ENCODE results near the gene PRXL2C.
"Not testable (repeated sequence)": the region's sequence is repeated elsewhere in the genome, so short reads cannot be mapped to it uniquely, and the experiment has no call there.

Gene PRXL2C

DNA sequence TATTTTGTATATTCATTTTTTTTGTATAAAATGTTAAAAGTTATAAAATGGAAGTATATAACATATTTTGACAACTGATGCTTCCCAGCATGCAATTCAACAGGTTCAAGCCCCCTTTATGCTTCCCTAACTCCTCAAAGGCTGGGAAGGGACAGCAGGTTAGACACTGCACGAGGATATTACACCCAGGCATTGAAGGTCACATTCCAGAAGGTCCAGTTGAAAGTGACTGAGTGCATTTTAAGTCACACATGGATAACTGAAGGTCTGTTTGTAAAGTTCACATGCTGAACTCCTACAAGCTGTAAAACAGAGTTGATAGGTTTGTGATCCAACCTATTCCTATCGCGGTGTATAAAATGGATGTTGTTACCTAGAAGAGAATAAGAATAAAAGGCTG, 13.6 kb downstream of the PRXL2C start:
- Histone ChIP-seq H3K27ac (ENCODE audit: low read length) (no peak overlapping the region), H3K4me3 (ENCODE audit: low read length) (no peak overlapping the region)

DNA sequence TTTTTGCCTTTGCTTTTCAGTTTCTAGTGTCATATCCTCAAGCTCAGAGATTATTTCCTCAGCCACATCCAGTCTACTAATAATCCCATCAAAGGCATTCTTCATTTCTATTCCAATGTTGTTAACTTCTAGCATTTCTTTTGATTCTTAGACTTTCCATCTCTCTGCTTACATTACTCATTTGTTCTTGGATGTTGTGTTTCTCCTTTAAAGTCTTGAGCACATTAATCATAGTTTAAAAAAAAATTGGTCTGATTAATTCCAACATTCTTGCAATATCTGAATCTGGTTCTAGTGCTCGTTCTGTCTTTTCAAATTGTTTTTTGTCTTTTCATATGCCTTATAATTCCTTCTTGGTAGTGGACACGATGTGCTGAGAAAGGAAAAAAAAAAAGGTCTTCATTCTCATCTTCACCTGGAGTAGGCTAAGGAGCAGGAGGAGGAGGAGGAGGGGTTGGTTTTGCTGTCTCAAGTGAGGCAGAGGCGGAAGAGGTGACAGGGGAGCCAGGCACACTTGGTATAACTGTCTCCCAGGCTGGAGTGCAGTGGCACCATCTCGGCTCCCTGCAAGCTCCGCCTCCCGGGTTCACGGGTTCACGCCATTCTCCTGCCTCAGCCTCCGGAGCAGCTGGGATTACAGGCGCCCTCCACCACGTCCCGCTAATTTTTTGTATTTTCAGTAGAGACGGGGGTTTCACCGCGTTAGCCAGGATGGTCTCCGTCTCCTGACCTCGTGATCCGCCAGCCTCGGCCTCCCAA, 16.3 kb downstream of the PRXL2C start:
- Histone ChIP-seq H3K9ac (ENCODE audit: low read length) (no peak overlapping the region), H3K9me3 (ENCODE audit: insufficient read depth, low read length) (no peaks in the 10 kb centered on the region), H3K4me2 (ENCODE audit: low read length) (no peak overlapping the region), H3K27ac (ENCODE audit: low read length) (no peak overlapping the region), H3K4me3 (ENCODE audit: low read length) (no peak overlapping the region), H3K36me3 (replicated peaks; ENCODE audit: low read depth, low read length) (no peaks in the 10 kb centered on the region), H3K27me3 (ENCODE audit: low read depth, low read length) (no peaks in the 10 kb centered on the region), H3K4me1 (ENCODE audit: low read length) (no peaks in the 10 kb centered on the region), H4K20me1 (ENCODE audit: insufficient read depth, low read length) (no peaks in the 10 kb centered on the region), H3K79me2 (ENCODE audit: low read length) (no peaks in the 10 kb centered on the region), H2AFZ (ENCODE audit: low read depth, low read length) (no peak overlapping the region)
- TF ChIP-seq, protein P1, sequence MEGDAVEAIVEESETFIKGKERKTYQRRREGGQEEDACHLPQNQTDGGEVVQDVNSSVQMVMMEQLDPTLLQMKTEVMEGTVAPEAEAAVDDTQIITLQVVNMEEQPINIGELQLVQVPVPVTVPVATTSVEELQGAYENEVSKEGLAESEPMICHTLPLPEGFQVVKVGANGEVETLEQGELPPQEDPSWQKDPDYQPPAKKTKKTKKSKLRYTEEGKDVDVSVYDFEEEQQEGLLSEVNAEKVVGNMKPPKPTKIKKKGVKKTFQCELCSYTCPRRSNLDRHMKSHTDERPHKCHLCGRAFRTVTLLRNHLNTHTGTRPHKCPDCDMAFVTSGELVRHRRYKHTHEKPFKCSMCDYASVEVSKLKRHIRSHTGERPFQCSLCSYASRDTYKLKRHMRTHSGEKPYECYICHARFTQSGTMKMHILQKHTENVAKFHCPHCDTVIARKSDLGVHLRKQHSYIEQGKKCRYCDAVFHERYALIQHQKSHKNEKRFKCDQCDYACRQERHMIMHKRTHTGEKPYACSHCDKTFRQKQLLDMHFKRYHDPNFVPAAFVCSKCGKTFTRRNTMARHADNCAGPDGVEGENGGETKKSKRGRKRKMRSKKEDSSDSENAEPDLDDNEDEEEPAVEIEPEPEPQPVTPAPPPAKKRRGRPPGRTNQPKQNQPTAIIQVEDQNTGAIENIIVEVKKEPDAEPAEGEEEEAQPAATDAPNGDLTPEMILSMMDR (IDR thresholded peaks at IDR 0.05; ENCODE audit: low read depth, low read length), result no peak
- no peak for TF ChIP-seq EZH2phosphoT487 (IDR thresholded peaks at IDR 0.05; ENCODE audit: low read depth)

More for the DNA sequence above, 13.6 kb downstream of the PRXL2C start:
- Histone ChIP-seq H3K4me2 (ENCODE audit: low read length) (no peak overlapping the region), H3K4me1 (ENCODE audit: low read length) (peaks cover 4% of the 10 kb centered on the region), H4K20me1 (ENCODE audit: insufficient read depth, low read length) (no peaks in the 10 kb centered on the region), H3K79me2 (ENCODE audit: low read length) (no peaks in the 10 kb centered on the region), H2AFZ (ENCODE audit: low read depth, low read length) (no peak overlapping the region), H3K9ac (ENCODE audit: low read length) (no peak overlapping the region), H3K36me3 (replicated peaks; ENCODE audit: low read depth, low read length) (no peaks in the 10 kb centered on the region), H3K9me3 (ENCODE audit: insufficient read depth, low read length) (no peaks in the 10 kb centered on the region), H3K27me3 (ENCODE audit: low read depth, low read length) (no peaks in the 10 kb centered on the region)
- no peak for TF ChIP-seq EZH2phosphoT487 (IDR thresholded peaks at IDR 0.05; ENCODE audit: low read depth)
- TF ChIP-seq, protein P1 (IDR thresholded peaks at IDR 0.05; ENCODE audit: low read depth, low read length), result no peak

DNA sequence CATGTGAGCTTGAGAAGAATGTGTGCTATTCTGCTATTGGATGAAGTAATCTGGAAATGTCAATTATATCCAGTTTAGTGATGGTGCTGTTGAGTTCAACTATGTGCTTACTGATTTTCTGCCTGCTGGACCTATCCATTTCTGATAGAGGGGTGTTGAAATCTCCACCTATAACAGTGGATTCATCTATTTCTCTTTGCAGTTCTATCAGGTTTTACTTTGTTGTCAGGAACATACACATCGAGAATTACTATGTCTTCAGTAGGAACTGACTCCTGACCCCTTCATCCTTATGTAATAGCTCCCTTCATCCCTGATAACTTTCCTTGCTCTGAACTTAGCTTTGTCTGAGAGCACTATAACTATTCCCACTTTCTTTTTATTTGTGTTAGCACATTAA, 18.7 kb downstream of the PRXL2C start:
- TF ChIP-seq, protein P1 (IDR thresholded peaks at IDR 0.05; ENCODE audit: low read depth, low read length), result no peak
- no peak for TF ChIP-seq EZH2phosphoT487 (IDR thresholded peaks at IDR 0.05; ENCODE audit: low read depth)
- Histone ChIP-seq H3K9ac (ENCODE audit: low read length) (no peak overlapping the region), H4K20me1 (ENCODE audit: insufficient read depth, low read length) (no peaks in the 10 kb centered on the region), H3K9me3 (ENCODE audit: insufficient read depth, low read length) (no peaks in the 10 kb centered on the region), H3K27me3 (ENCODE audit: low read depth, low read length) (no peaks in the 10 kb centered on the region), H3K27ac (ENCODE audit: low read length) (no peak overlapping the region), H3K4me3 (ENCODE audit: low read length) (no peak overlapping the region), H3K4me2 (ENCODE audit: low read length) (no peak overlapping the region), H3K36me3 (replicated peaks; ENCODE audit: low read depth, low read length) (no peaks in the 10 kb centered on the region), H3K79me2 (ENCODE audit: low read length) (no peaks in the 10 kb centered on the region), H3K4me1 (ENCODE audit: low read length) (no peaks in the 10 kb centered on the region), H2AFZ (ENCODE audit: low read depth, low read length) (no peak overlapping the region)

DNA sequence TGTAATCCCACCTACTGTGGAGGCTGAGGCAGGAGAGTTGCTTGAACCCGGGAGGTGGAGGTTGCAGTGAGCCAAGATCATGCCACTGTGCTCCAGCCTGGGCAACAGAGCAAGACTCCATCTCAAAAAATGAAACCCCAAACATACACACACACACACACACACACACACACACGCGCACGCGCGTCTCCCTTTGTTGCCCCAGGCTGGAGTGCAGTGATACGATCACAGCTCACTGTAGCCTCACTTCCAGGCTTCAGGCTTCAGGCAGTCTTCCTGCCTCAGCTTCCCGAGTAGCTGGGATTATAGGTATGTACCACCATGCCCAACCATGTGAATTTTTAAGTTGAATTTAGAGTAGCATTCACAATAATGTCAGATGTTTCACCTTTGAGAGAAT, 21.5 kb downstream of the PRXL2C start:
- H3K4me2 ChIP-seq (ENCODE audit: low read length), result not testable (repeated sequence)

More for the DNA sequence above, 21.5 kb downstream of the PRXL2C start:
- H2AFZ ChIP-seq (ENCODE audit: low read depth, low read length); H3K27ac ChIP-seq (ENCODE audit: low read length); H3K27me3 ChIP-seq (ENCODE audit: low read depth, low read length); H3K36me3 ChIP-seq (replicated peaks; ENCODE audit: low read depth, low read length); H3K4me1 ChIP-seq (ENCODE audit: low read length); H3K4me3 ChIP-seq (ENCODE audit: low read length); H3K9ac ChIP-seq (ENCODE audit: low read length); H3K79me2 ChIP-seq (ENCODE audit: low read length); H3K9me3 ChIP-seq (ENCODE audit: insufficient read depth, low read length); H4K20me1 ChIP-seq (ENCODE audit: insufficient read depth, low read length): not testable (repeated sequence)
